WTC11 (cell line): ENCODE measurements around the gene TEAD1.

Source experiments
- ATF1 ChIP-seq: sonication (generic); formaldehyde crosslinking; IDR thresholded peaks from 2 replicates; pipeline ENCODE4 v1.8.1; 2023; ENCODE audit warnings: mild to moderate bottlenecking, moderate library complexity, missing genetic modification reagents
- ELF4 ChIP-seq: sonication (generic); formaldehyde crosslinking; IDR thresholded peaks from 2 replicates; pipeline ENCODE4 v1.8.1; 2022; ENCODE audit warnings: low read depth, mild to moderate bottlenecking, moderate library complexity, missing genetic modification reagents
- ZNF232 ChIP-seq: sonication (generic); formaldehyde crosslinking; IDR thresholded peaks from 2 replicates; pipeline ENCODE4 v1.8.0; 2022; ENCODE audit warnings: mild to moderate bottlenecking, missing genetic modification reagents
- ZNF416 ChIP-seq: fragments of 250-450 bp; sonication (Bioruptor Pico); IDR thresholded peaks from 2 replicates; pipeline ENCODE4 v1.9.0; 2021; ENCODE audit warnings: mild to moderate bottlenecking, inconsistent platforms
- TF ChIP-seq, protein P1 (sequence below): sonication (generic); formaldehyde crosslinking; IDR thresholded peaks from 2 replicates; pipeline ENCODE4 v1.8.1; 2023; ENCODE audit warnings: mild to moderate bottlenecking, missing genetic modification reagents, moderate library complexity
- TF ChIP-seq, protein P2 (sequence below): fragments of 200-600 bp; IDR thresholded peaks from 2 replicates; pipeline ENCODE4 v1.8.0; 2022; ENCODE audit warnings: antibody characterized with exemption
- TF ChIP-seq, protein P3 (sequence below): fragments of 250-450 bp; sonication (Bioruptor Pico); IDR thresholded peaks from 2 replicates; pipeline ENCODE4 v2.1.2; 2022; ENCODE audit warnings: mild to moderate bottlenecking, moderate library complexity
- TF ChIP-seq, protein P4 (sequence below): sonication (generic); formaldehyde crosslinking; IDR thresholded peaks from 2 replicates; pipeline ENCODE4 v1.8.0; 2023; ENCODE audit warnings: mild to moderate bottlenecking, missing genetic modification reagents
- TF ChIP-seq, protein P5 (sequence below): fragments of 250-450 bp; sonication (Bioruptor Pico); IDR thresholded peaks from 2 replicates; pipeline ENCODE4 v1.9.0; 2021; ENCODE audit warnings: mild to moderate bottlenecking

DNA sequence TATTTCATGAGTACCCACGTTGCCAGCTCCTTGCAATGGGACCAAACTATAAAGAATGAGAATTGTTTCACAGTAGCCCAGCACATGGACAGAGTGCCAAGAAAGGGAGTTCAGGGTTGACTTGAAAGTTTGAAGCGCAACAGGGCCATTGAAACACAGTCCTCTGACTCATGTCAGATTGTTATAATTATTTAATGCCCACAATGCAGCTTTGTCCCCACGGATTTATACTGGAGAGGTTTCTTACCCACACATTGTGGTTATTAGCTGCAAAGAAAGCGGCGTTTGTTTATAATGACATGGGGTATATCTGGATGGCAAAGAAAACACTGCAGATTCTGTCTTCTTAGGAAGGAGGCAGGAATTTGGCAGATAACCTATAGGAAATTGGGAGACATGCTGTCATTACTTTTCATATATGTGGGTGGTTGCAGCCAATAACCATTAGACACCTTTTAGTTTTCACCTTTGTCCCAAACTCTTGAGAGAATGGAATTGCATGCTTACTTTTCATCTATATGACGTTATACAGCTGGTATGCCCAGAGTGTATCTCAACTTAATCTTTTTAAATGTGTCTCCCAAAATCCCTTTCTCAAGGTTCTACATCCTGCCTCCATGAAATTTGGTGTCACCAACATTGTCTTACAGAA is 143.6 kb downstream of the TEAD1 start:
- TF ChIP-seq, protein P1, sequence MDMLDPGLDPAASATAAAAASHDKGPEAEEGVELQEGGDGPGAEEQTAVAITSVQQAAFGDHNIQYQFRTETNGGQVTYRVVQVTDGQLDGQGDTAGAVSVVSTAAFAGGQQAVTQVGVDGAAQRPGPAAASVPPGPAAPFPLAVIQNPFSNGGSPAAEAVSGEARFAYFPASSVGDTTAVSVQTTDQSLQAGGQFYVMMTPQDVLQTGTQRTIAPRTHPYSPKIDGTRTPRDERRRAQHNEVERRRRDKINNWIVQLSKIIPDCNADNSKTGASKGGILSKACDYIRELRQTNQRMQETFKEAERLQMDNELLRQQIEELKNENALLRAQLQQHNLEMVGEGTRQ, result no peak
- TF ChIP-seq ATF1 (no peak), ZNF232 (CRISPR knock-in tag) (no peak), ZNF416 (CRISPR knock-in tag) (no peak), ELF4 (no peak)
- TF ChIP-seq, protein P2, sequence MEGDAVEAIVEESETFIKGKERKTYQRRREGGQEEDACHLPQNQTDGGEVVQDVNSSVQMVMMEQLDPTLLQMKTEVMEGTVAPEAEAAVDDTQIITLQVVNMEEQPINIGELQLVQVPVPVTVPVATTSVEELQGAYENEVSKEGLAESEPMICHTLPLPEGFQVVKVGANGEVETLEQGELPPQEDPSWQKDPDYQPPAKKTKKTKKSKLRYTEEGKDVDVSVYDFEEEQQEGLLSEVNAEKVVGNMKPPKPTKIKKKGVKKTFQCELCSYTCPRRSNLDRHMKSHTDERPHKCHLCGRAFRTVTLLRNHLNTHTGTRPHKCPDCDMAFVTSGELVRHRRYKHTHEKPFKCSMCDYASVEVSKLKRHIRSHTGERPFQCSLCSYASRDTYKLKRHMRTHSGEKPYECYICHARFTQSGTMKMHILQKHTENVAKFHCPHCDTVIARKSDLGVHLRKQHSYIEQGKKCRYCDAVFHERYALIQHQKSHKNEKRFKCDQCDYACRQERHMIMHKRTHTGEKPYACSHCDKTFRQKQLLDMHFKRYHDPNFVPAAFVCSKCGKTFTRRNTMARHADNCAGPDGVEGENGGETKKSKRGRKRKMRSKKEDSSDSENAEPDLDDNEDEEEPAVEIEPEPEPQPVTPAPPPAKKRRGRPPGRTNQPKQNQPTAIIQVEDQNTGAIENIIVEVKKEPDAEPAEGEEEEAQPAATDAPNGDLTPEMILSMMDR, result no peak
- TF ChIP-seq, protein P3, sequence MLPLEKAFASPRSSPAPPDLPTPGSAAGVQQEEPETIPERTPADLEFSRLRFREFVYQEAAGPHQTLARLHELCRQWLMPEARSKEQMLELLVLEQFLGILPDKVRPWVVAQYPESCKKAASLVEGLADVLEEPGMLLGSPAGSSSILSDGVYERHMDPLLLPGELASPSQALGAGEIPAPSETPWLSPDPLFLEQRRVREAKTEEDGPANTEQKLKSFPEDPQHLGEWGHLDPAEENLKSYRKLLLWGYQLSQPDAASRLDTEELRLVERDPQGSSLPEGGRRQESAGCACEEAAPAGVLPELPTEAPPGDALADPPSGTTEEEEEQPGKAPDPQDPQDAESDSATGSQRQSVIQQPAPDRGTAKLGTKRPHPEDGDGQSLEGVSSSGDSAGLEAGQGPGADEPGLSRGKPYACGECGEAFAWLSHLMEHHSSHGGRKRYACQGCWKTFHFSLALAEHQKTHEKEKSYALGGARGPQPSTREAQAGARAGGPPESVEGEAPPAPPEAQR, result no peak
- TF ChIP-seq, protein P4, sequence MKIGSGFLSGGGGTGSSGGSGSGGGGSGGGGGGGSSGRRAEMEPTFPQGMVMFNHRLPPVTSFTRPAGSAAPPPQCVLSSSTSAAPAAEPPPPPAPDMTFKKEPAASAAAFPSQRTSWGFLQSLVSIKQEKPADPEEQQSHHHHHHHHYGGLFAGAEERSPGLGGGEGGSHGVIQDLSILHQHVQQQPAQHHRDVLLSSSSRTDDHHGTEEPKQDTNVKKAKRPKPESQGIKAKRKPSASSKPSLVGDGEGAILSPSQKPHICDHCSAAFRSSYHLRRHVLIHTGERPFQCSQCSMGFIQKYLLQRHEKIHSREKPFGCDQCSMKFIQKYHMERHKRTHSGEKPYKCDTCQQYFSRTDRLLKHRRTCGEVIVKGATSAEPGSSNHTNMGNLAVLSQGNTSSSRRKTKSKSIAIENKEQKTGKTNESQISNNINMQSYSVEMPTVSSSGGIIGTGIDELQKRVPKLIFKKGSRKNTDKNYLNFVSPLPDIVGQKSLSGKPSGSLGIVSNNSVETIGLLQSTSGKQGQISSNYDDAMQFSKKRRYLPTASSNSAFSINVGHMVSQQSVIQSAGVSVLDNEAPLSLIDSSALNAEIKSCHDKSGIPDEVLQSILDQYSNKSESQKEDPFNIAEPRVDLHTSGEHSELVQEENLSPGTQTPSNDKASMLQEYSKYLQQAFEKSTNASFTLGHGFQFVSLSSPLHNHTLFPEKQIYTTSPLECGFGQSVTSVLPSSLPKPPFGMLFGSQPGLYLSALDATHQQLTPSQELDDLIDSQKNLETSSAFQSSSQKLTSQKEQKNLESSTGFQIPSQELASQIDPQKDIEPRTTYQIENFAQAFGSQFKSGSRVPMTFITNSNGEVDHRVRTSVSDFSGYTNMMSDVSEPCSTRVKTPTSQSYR (CRISPR knock-in tag), result no peak
- TF ChIP-seq, protein P5, sequence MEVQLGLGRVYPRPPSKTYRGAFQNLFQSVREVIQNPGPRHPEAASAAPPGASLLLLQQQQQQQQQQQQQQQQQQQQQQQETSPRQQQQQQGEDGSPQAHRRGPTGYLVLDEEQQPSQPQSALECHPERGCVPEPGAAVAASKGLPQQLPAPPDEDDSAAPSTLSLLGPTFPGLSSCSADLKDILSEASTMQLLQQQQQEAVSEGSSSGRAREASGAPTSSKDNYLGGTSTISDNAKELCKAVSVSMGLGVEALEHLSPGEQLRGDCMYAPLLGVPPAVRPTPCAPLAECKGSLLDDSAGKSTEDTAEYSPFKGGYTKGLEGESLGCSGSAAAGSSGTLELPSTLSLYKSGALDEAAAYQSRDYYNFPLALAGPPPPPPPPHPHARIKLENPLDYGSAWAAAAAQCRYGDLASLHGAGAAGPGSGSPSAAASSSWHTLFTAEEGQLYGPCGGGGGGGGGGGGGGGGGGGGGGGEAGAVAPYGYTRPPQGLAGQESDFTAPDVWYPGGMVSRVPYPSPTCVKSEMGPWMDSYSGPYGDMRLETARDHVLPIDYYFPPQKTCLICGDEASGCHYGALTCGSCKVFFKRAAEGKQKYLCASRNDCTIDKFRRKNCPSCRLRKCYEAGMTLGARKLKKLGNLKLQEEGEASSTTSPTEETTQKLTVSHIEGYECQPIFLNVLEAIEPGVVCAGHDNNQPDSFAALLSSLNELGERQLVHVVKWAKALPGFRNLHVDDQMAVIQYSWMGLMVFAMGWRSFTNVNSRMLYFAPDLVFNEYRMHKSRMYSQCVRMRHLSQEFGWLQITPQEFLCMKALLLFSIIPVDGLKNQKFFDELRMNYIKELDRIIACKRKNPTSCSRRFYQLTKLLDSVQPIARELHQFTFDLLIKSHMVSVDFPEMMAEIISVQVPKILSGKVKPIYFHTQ, result no peak
